H1 (cell line): ENCODE data around the gene RAB3A. TPM values are rescaled to one million over a fixed set of nuclear protein-coding genes. Genes with fewer than 3 reads are reported as not detected.
"Not testable (repeated sequence)": the region's sequence is repeated elsewhere in the genome, so short reads cannot be mapped to it uniquely, and the experiment has no call there.

Experiments
- CTCF ChIA-PET: fragments of 300-600 bp; sonication (Branson Sonifier 250); formaldehyde crosslinking; loops from one replicate; lab custom pipeline; 2021; ENCODE audit not compliant: partially characterized antibody; lab: Charles Lee
- POLR2A ChIA-PET: fragments of 300-600 bp; sonication (Branson Sonifier 250); formaldehyde crosslinking; loops from one replicate; lab custom pipeline; 2021; ENCODE audit warnings: inconsistent platforms; ENCODE audit not compliant: partially characterized antibody; lab: Charles Lee
- DNase-seq, 2 experiments: peaks; one replicate each; pipeline versions ENCODE4 v3.0.0 to v3.0.0-alpha.2; 2010 to 2022; ENCODE audit warnings: low spot score in 2 of 2, low read depth in 1 of 2, mixed read lengths in 1 of 2
- FAIRE-seq: peaks from 2 replicates; lab custom pipeline; 2011; peaks lifted over from hg19 to GRCh38; lab: Jason Lieb, UNC
- H2AFZ ChIP-seq: 2 replicates; pipeline ENCODE4 v1.8.1; 2012; ENCODE audit warnings: low read length, inconsistent platforms
- H2AK5ac ChIP-seq: 2 replicates; pipeline ENCODE4 v1.6.1; 2013; ENCODE audit warnings: low read depth, low read length
- H2BK120ac ChIP-seq: replicated peaks from 2 replicates; pipeline ENCODE3; 2013; ENCODE audit warnings: low read depth, low read length, inconsistent platforms
- H2BK12ac ChIP-seq: 2 replicates; pipeline ENCODE4 v1.6.1; 2013; ENCODE audit warnings: low read depth, low read length
- H2BK15ac ChIP-seq: 2 replicates; pipeline ENCODE4 v1.6.1; 2013; ENCODE audit warnings: low read length
- H2BK20ac ChIP-seq: 2 replicates; pipeline ENCODE4 v1.6.1; 2013; ENCODE audit warnings: low read length
- H2BK5ac ChIP-seq: 2 replicates; pipeline ENCODE4 v1.6.1; 2013; ENCODE audit warnings: low read depth, low read length
- H3K14ac ChIP-seq: 2 replicates; pipeline ENCODE4 v1.6.1; 2013; ENCODE audit warnings: inconsistent platforms; ENCODE audit not compliant: insufficient read length
- H3K18ac ChIP-seq: 2 replicates; pipeline ENCODE4 v1.6.1; 2013; ENCODE audit warnings: low read length; ENCODE audit errors: extremely low read depth
- H3K23ac ChIP-seq: 2 replicates; pipeline ENCODE4 v1.6.1; 2013; ENCODE audit warnings: inconsistent platforms; ENCODE audit not compliant: insufficient read length
- H3K23me2 ChIP-seq: 2 replicates; pipeline ENCODE4 v1.6.1; 2013; ENCODE audit warnings: low read depth, low read length
- H3K27ac ChIP-seq: 2 replicates; pipeline ENCODE4 v1.6.1; 2011; ENCODE audit warnings: low read depth, low read length, inconsistent platforms
- H3K27me3 ChIP-seq, 4 experiments: replicated peaks in 1 of 4; 1 replicate in 1 of 4; 2 replicates in 3 of 4; pipeline versions ENCODE4 v1.6.1 to v1.8.1; 2011 to 2013; ENCODE audit warnings: low read length in 3 of 4, mild to moderate bottlenecking in 3 of 4, inconsistent platforms in 2 of 4, mixed read lengths in 2 of 4, moderate library complexity in 1 of 4; ENCODE audit not compliant: control insufficient read depth in 3 of 4, insufficient read depth in 3 of 4; ENCODE audit errors: extremely low read depth in 1 of 4
- H3K36me3 ChIP-seq, 4 experiments: 2 replicates each; pipeline versions ENCODE4 v1.6.1 to v1.8.1; 2011 to 2013; ENCODE audit warnings: mild to moderate bottlenecking in 4 of 4, low read length in 3 of 4, moderate library complexity in 2 of 4, control low read depth in 1 of 4, inconsistent platforms in 1 of 4; ENCODE audit not compliant: insufficient read depth in 4 of 4, control insufficient read depth in 2 of 4
- H3K4ac ChIP-seq: replicated peaks from 2 replicates; pipeline ENCODE3; 2013; ENCODE audit warnings: low read length, low read depth, mixed read lengths, inconsistent platforms; ENCODE audit not compliant: insufficient read length
- H3K4me1 ChIP-seq, 4 experiments: replicated peaks in 1 of 4; 1 replicate in 1 of 4; 2 replicates in 3 of 4; pipeline versions ENCODE4 v1.6.1 to v1.8.1; 2011 to 2013; ENCODE audit warnings: low read length in 3 of 4, inconsistent platforms in 2 of 4, mixed read lengths in 1 of 4; ENCODE audit not compliant: insufficient read depth in 4 of 4, control insufficient read depth in 3 of 4
- H3K4me2 ChIP-seq, 2 experiments: 2 replicates each; pipeline versions ENCODE4 v1.6.1 to v1.8.1; 2011 to 2013; ENCODE audit warnings: low read depth in 2 of 2, low read length in 2 of 2, control low read depth in 1 of 2, inconsistent platforms in 1 of 2, mild to moderate bottlenecking in 1 of 2; ENCODE audit not compliant: insufficient read depth in 1 of 2
- H3K4me3 ChIP-seq, 4 experiments: fragments of 200-600, 300-600 bp in 1 of 4; sonication (generic), shearing (Covaris generic), sonication (Bioruptor Twin) in 1 of 4; 2 replicates each; pipeline versions ENCODE4 v1.5.1 to v1.8.1; 2011 to 2016; ENCODE audit warnings: low read length in 4 of 4, low read depth in 3 of 4, control low read depth in 2 of 4, inconsistent platforms in 2 of 4, mild to moderate bottlenecking in 2 of 4, mixed read lengths in 1 of 4, moderate library complexity in 1 of 4; ENCODE audit not compliant: insufficient read depth in 2 of 4; ENCODE audit errors: extremely low read depth in 1 of 4
- H3K56ac ChIP-seq: replicated peaks from 2 replicates; pipeline ENCODE3; 2013; ENCODE audit warnings: low read depth, mild to moderate bottlenecking, mixed read lengths, low read length, inconsistent platforms; ENCODE audit not compliant: insufficient read length
- H3K79me1 ChIP-seq: 2 replicates; pipeline ENCODE4 v1.6.1; 2013; ENCODE audit warnings: low read depth, low read length, control low read depth
- H3K79me2 ChIP-seq, 2 experiments: 2 replicates each; pipeline versions ENCODE4 v1.6.1 to v1.8.1; 2012 to 2013; ENCODE audit warnings: low read length in 2 of 2, mild to moderate bottlenecking in 2 of 2, inconsistent platforms in 1 of 2; ENCODE audit not compliant: insufficient read depth in 2 of 2, control insufficient read depth in 1 of 2
- H3K9ac ChIP-seq, 4 experiments: replicated peaks in 1 of 4; 1 replicate in 1 of 4; 2 replicates in 3 of 4; pipeline versions ENCODE4 v1.6.1 to v1.8.1; 2011 to 2013; ENCODE audit warnings: low read depth in 3 of 4, low read length in 3 of 4, control low read depth in 2 of 4, mild to moderate bottlenecking in 2 of 4, moderate library complexity in 2 of 4, inconsistent platforms in 1 of 4; ENCODE audit errors: extremely low read depth in 1 of 4
- H3K9me3 ChIP-seq, 2 experiments: 2 replicates each; pipeline versions ENCODE4 v1.6.1 to v1.8.1; 2012 to 2013; ENCODE audit warnings: mild to moderate bottlenecking in 2 of 2, moderate library complexity in 2 of 2, control low read depth in 1 of 2, inconsistent platforms in 1 of 2, low read depth in 1 of 2, low read length in 1 of 2, mixed read lengths in 1 of 2; ENCODE audit not compliant: insufficient read depth in 2 of 2
- H4K20me1 ChIP-seq, 2 experiments: replicated peaks in 1 of 2; 2 replicates each; pipeline versions ENCODE3 to v1.8.1; 2011 to 2013; ENCODE audit warnings: inconsistent platforms in 2 of 2, low read length in 2 of 2, mild to moderate bottlenecking in 1 of 2; ENCODE audit not compliant: insufficient read depth in 2 of 2, control insufficient read depth in 1 of 2
- H4K5ac ChIP-seq: 2 replicates; pipeline ENCODE4 v1.6.1; 2013; ENCODE audit warnings: low read length, low read depth, mixed read lengths, inconsistent platforms; ENCODE audit not compliant: insufficient read length
- H4K8ac ChIP-seq: 2 replicates; pipeline ENCODE4 v1.8.0; 2013; ENCODE audit warnings: mild to moderate bottlenecking, moderate library complexity, low read length, inconsistent platforms; ENCODE audit not compliant: insufficient read depth; ENCODE audit errors: extremely low read depth
- H4K91ac ChIP-seq: replicated peaks from 2 replicates; pipeline ENCODE3; 2013; ENCODE audit warnings: low read length, mixed read lengths, inconsistent platforms; ENCODE audit not compliant: insufficient read length
- WGBS, 2 experiments: shearing (Covaris generic) in 1 of 2; methylation state at CpG; one replicate each; pipeline versions ENCODE4 v1.1.6 to v1.1.7; 2013 to 2015; ENCODE audit warnings: low lambda C conversion rate in 2 of 2, mixed read lengths in 2 of 2, inconsistent platforms in 1 of 2, low coverage in 1 of 2, missing lambda C conversion rate in 1 of 2; ENCODE audit not compliant: insufficient replicate concordance in 2 of 2, insufficient coverage in 1 of 2, insufficient read length in 1 of 2; ENCODE audit errors: extremely low coverage in 1 of 2, missing lambda C conversion rate in 1 of 2; 5-methylcytosine and 5-hydroxymethylcytosine counted together
- polyA plus RNA-seq, 7 experiments: library from polyadenylated mRNA; depleted of rRNA in 3 of 7; stranded (reverse) in 5 of 7; unstranded in 2 of 7; fragments of >200 nt in 5 of 7; fragments of 200-250 nt in 2 of 7; gene quantifications; 1 replicate in 5 of 7; 2 replicates in 1 of 7; 4 replicates in 1 of 7; pipeline versions ENCODE4 v1.2.1 to v1.2.3, GENCODE V29; 2011 to 2013; ENCODE audit warnings: missing spikeins in 2 of 7, mixed read lengths in 2 of 7
- total RNA-seq: library from RNA; stranded (reverse); fragmentation: NEBNext Ultra II Directional; extraction: Animal tissue kit (Norgen Biotek cat#: 25700); gene quantifications from 2 replicates; pipeline ENCODE4 v1.2.1, GENCODE V29; 2021

RAB3A gene
- total and polyA plus RNA-seq, 2 of the 8 experiments (the other 6 are each of a cell fraction or from before 2014, with no cell fraction given): 13.6 to 14.2 TPM

GRCh38 chr19:18159059-18159616 lies 44.7 kb downstream of the RAB3A start:
- H2AK5ac ChIP-seq, H2BK120ac ChIP-seq, H3K79me1 ChIP-seq, H2BK5ac ChIP-seq, H3K23ac ChIP-seq, H4K91ac ChIP-seq, H3K14ac ChIP-seq, H3K23me2 ChIP-seq, H3K9ac ChIP-seq, H3K4ac ChIP-seq, H3K18ac ChIP-seq, H3K4me2 ChIP-seq, H3K4me3 ChIP-seq, H2BK12ac ChIP-seq, H2AFZ ChIP-seq, H2BK15ac ChIP-seq, FAIRE-seq, DNase-seq, H4K8ac ChIP-seq, H3K79me2 ChIP-seq, H3K9me3 ChIP-seq, H2BK20ac ChIP-seq, H3K27me3 ChIP-seq, H4K5ac ChIP-seq, H3K27ac ChIP-seq, H3K56ac ChIP-seq: not testable (repeated sequence)
- ChIA-PET POLR2A (interaction anchor here (0.6 to 2.2 kb wide), 4 partner anchors 13 to 289 kb away, joined by 3 to 11 read pairs (median 4); partner anchors contain the start of gene IFI30), CTCF (interaction anchor here (0.5 to 2.1 kb wide), 9 partner anchors 9 to 254 kb away, joined by 3 to 8 read pairs (median 4); no protein-coding TSS in a partner anchor)
- peaks cover 0 to 15% (median 9%) of the 10 kb centered on the region in 4 experiments; a peak in 6 of 7 replicates for H3K4me1 ChIP-seq
- 92% methylated on average over 5 of the region's 6 CpGs; no CpG with 5 or more reads in 1 of the 2 experiments for WGBS, 2 experiments
- peaks cover 0 to 25% (median 16%) of the 10 kb centered on the region in 4 experiments; a peak in 5 of 8 replicates for H3K36me3 ChIP-seq
- H4K20me1 ChIP-seq: peaks cover 4 to 25% of the 10 kb centered on the region in 2 experiments
